ENCODE results near the gene VSIG8. TPM values are rescaled to one million over a fixed set of nuclear protein-coding genes. Genes with fewer than 3 reads are reported as not detected.

VSIG8 gene
- total RNA-seq, 2 experiments from 2014 or later = not detected

- no peak overlapping the region for H3K4me3 Mint-ChIP-seq
- H3K9me3 Mint-ChIP-seq = no peaks in the 10 kb centered on the region
- POLR2A ChIA-PET = no interaction called here
These were observed 33.5 kb upstream of the VSIG8 start for GRCh38 chr1:159895836-159896545.

GRCh38 chr1:159895286-159895685 lies 32.8 kb upstream of the VSIG8 start:
- no peak for DNase-seq
- peaks cover 10% of the 10 kb centered on the region for H3K27me3 Mint-ChIP-seq
- peaks cover 6% of the 10 kb centered on the region for H3K4me1 Mint-ChIP-seq
- no peak overlapping the region for H3K27ac Mint-ChIP-seq
- no peaks in the 10 kb centered on the region for H3K36me3 Mint-ChIP-seq
- POLR2A ChIA-PET = interaction anchor here (0.7 to 1.0 kb wide), 2 partner anchors 9 to 95 kb away, joined by 3 read pairs; no protein-coding TSS in a partner anchor
- no peak for ATAC-seq (ENCODE audit: low read depth)
- no peak overlapping the region for H3K4me3 Mint-ChIP-seq
- H3K9me3 Mint-ChIP-seq = no peaks in the 10 kb centered on the region

More at GRCh38 chr1:159895836-159896545, 33.5 kb upstream of the VSIG8 start:
- H3K27me3 Mint-ChIP-seq = peaks cover 13% of the 10 kb centered on the region
- no peaks in the 10 kb centered on the region for H3K36me3 Mint-ChIP-seq
- no peak overlapping the region for H3K27ac Mint-ChIP-seq
- ATAC-seq (ENCODE audit: low read depth) (no peak), DNase-seq (no peak)
- peaks cover 4% of the 10 kb centered on the region for H3K4me1 Mint-ChIP-seq

- DNase-seq (no peak), ATAC-seq (ENCODE audit: low read depth) (no peak)
- H3K4me3 Mint-ChIP-seq = no peak overlapping the region
- POLR2A ChIA-PET = interaction anchor here (0.6 to 2.4 kb wide), 6 partner anchors 30 to 115 kb away, joined by 3 to 24 read pairs (median 5); partner anchors contain the start of gene TAGLN2
- no peaks in the 10 kb centered on the region for H3K36me3 Mint-ChIP-seq
- peaks cover 8% of the 10 kb centered on the region for H3K27me3 Mint-ChIP-seq
- peaks cover 14% of the 10 kb centered on the region for H3K4me1 Mint-ChIP-seq
- no peak overlapping the region for H3K27ac Mint-ChIP-seq
- H3K9me3 Mint-ChIP-seq = no peaks in the 10 kb centered on the region
These were observed 30.5 kb upstream of the VSIG8 start for GRCh38 chr1:159892944-159893343.

- H3K27me3 Mint-ChIP-seq = peaks cover 6% of the 10 kb centered on the region
These were observed 29.1 kb upstream of the VSIG8 start for GRCh38 chr1:159891275-159892157.

GRCh38 chr1:159890390-159890789 lies 27.9 kb upstream of the VSIG8 start:
- H3K27ac Mint-ChIP-seq = no peak overlapping the region

More at GRCh38 chr1:159891275-159892157, 29.1 kb upstream of the VSIG8 start:
- H3K4me3 Mint-ChIP-seq = no peak overlapping the region
- no peaks in the 10 kb centered on the region for H3K9me3 Mint-ChIP-seq
- H3K27ac Mint-ChIP-seq = no peak overlapping the region
- H3K36me3 Mint-ChIP-seq = no peaks in the 10 kb centered on the region
- H3K4me1 Mint-ChIP-seq = peaks cover 14% of the 10 kb centered on the region
- DNase-seq (peak; percentile 77), ATAC-seq (ENCODE audit: low read depth) (peak; percentile 83)
- POLR2A ChIA-PET = interaction anchor here (1.7 to 2.4 kb wide), 2 partner anchors 33 to 92 kb away, joined by 7 to 24 read pairs; partner anchors contain the start of gene TAGLN2

GRCh38 chr1:159889821-159890252 lies 27.4 kb upstream of the VSIG8 start:
- DNase-seq (no peak), ATAC-seq (ENCODE audit: low read depth) (peak; percentile 61)
- peaks cover 14% of the 10 kb centered on the region for H3K4me1 Mint-ChIP-seq
- no peak overlapping the region for H3K4me3 Mint-ChIP-seq
- peaks cover 6% of the 10 kb centered on the region for H3K27me3 Mint-ChIP-seq
- H3K27ac Mint-ChIP-seq = no peak overlapping the region
- POLR2A ChIA-PET = interaction anchor here (1.3 kb wide), 1 partner anchor 92 kb away, joined by 3 read pairs; no protein-coding TSS in a partner anchor
- no peaks in the 10 kb centered on the region for H3K9me3 Mint-ChIP-seq
- no peaks in the 10 kb centered on the region for H3K36me3 Mint-ChIP-seq

More at GRCh38 chr1:159890390-159890789, 27.9 kb upstream of the VSIG8 start:
- Mint-ChIP-seq H3K4me1 (peaks cover 14% of the 10 kb centered on the region), H3K36me3 (no peaks in the 10 kb centered on the region), H3K4me3 (no peak overlapping the region), H3K27me3 (peaks cover 9% of the 10 kb centered on the region), H3K9me3 (no peaks in the 10 kb centered on the region)
- DNase-seq (no peak), ATAC-seq (ENCODE audit: low read depth) (no peak)
- POLR2A ChIA-PET = interaction anchor here (1.3 kb wide), 1 partner anchor 93 kb away, joined by 3 read pairs; no protein-coding TSS in a partner anchor

- Mint-ChIP-seq H3K27ac (no peak overlapping the region), H3K4me1 (peaks cover 14% of the 10 kb centered on the region), H3K9me3 (no peaks in the 10 kb centered on the region), H3K36me3 (no peaks in the 10 kb centered on the region), H3K4me3 (no peak overlapping the region), H3K27me3 (peaks cover 9% of the 10 kb centered on the region)
- ATAC-seq (ENCODE audit: low read depth) = no peak
- POLR2A ChIA-PET = interaction anchor here (1.0 to 1.5 kb wide), 2 partner anchors 91 to 108 kb away, joined by 3 read pairs; partner anchors contain the start of gene DUSP23
- no peak for DNase-seq
These were observed 26.7 kb upstream of the VSIG8 start for GRCh38 chr1:159889202-159889601.

GRCh38 chr1:159884296-159884695 lies 21.8 kb upstream of the VSIG8 start:
- DNase-seq (no peak), ATAC-seq (ENCODE audit: low read depth) (no peak)
- Mint-ChIP-seq H3K9me3 (no peaks in the 10 kb centered on the region), H3K27me3 (peaks cover 9% of the 10 kb centered on the region), H3K36me3 (no peaks in the 10 kb centered on the region), H3K4me3 (no peak overlapping the region), H3K4me1 (peaks cover 2% of the 10 kb centered on the region), H3K27ac (no peak overlapping the region)
- POLR2A ChIA-PET = no interaction called here

- POLR2A ChIA-PET = no interaction called here
- no peak for DNase-seq
- Mint-ChIP-seq H3K27me3 (peaks cover 9% of the 10 kb centered on the region), H3K9me3 (no peaks in the 10 kb centered on the region), H3K27ac (no peak overlapping the region), H3K4me1 (no peaks in the 10 kb centered on the region), H3K36me3 (peaks cover 1% of the 10 kb centered on the region), H3K4me3 (no peak overlapping the region)
- ATAC-seq (ENCODE audit: low read depth) = no peak
These were observed 20.7 kb upstream of the VSIG8 start for GRCh38 chr1:159883134-159883533.

GRCh38 chr1:159882527-159882862 lies 20.0 kb upstream of the VSIG8 start:
- ATAC-seq (ENCODE audit: low read depth) (no peak), DNase-seq (no peak)
- H3K27me3 Mint-ChIP-seq = peaks cover 9% of the 10 kb centered on the region
- POLR2A ChIA-PET = no interaction called here
- H3K27ac Mint-ChIP-seq = no peak overlapping the region
- no peak overlapping the region for H3K4me3 Mint-ChIP-seq
- H3K4me1 Mint-ChIP-seq = no peaks in the 10 kb centered on the region
- peaks cover 1% of the 10 kb centered on the region for H3K36me3 Mint-ChIP-seq
- no peaks in the 10 kb centered on the region for H3K9me3 Mint-ChIP-seq

GRCh38 chr1:159881622-159882526 lies 19.4 kb upstream of the VSIG8 start:
- Mint-ChIP-seq H3K36me3 (peaks cover 1% of the 10 kb centered on the region), H3K4me3 (no peak overlapping the region), H3K4me1 (no peaks in the 10 kb centered on the region), H3K27ac (no peak overlapping the region), H3K27me3 (peaks cover 8% of the 10 kb centered on the region), H3K9me3 (no peaks in the 10 kb centered on the region)
- ATAC-seq (ENCODE audit: low read depth) = no peak
- no peak for DNase-seq
- POLR2A ChIA-PET = no interaction called here

GRCh38 chr1:159880430-159880829 lies 18.0 kb upstream of the VSIG8 start:
- peaks cover 6% of the 10 kb centered on the region for H3K27me3 Mint-ChIP-seq
- H3K4me1 Mint-ChIP-seq = no peaks in the 10 kb centered on the region
- H3K9me3 Mint-ChIP-seq = no peaks in the 10 kb centered on the region
- H3K27ac Mint-ChIP-seq = no peak overlapping the region
- POLR2A ChIA-PET = no interaction called here
- DNase-seq (no peak), ATAC-seq (ENCODE audit: low read depth) (no peak)
- no peak overlapping the region for H3K4me3 Mint-ChIP-seq
- H3K36me3 Mint-ChIP-seq = peaks cover 1% of the 10 kb centered on the region

- POLR2A ChIA-PET = no interaction called here
- peaks cover 6% of the 10 kb centered on the region for H3K27me3 Mint-ChIP-seq
- ATAC-seq (ENCODE audit: low read depth) (no peak), DNase-seq (no peak)
- peaks cover 1% of the 10 kb centered on the region for H3K36me3 Mint-ChIP-seq
- H3K4me1 Mint-ChIP-seq = no peaks in the 10 kb centered on the region
- H3K4me3 Mint-ChIP-seq = no peak overlapping the region
- no peak overlapping the region for H3K27ac Mint-ChIP-seq
- no peaks in the 10 kb centered on the region for H3K9me3 Mint-ChIP-seq
These were observed 17.5 kb upstream of the VSIG8 start for GRCh38 chr1:159879977-159880376.
